Activated CD4-positive, CD25-positive, alpha-beta regulatory T cell treated with anti-CD3 and anti-CD28 coated beads, Interleukin-2, amount 50 U/mL, for 24 hours (primary cell): ENCODE measurements around the gene XRCC4.
A peak's percentile ranks its signal among the peaks of the same experiment; 100 is the strongest.
"Not testable (repeated sequence)": the region's sequence is repeated elsewhere in the genome, so short reads cannot be mapped to it uniquely, and the experiment has no call there.

Experiments
- ATAC-seq, 2 donors: fragments of 150-1000 bp; cut with Tn5 transposase; one replicate each; pipeline ENCODE4 v1.10.0; 2021; ENCODE audit warnings: mild to moderate bottlenecking in 1 of 2, moderate library complexity in 1 of 2

XRCC4 gene

DNA sequence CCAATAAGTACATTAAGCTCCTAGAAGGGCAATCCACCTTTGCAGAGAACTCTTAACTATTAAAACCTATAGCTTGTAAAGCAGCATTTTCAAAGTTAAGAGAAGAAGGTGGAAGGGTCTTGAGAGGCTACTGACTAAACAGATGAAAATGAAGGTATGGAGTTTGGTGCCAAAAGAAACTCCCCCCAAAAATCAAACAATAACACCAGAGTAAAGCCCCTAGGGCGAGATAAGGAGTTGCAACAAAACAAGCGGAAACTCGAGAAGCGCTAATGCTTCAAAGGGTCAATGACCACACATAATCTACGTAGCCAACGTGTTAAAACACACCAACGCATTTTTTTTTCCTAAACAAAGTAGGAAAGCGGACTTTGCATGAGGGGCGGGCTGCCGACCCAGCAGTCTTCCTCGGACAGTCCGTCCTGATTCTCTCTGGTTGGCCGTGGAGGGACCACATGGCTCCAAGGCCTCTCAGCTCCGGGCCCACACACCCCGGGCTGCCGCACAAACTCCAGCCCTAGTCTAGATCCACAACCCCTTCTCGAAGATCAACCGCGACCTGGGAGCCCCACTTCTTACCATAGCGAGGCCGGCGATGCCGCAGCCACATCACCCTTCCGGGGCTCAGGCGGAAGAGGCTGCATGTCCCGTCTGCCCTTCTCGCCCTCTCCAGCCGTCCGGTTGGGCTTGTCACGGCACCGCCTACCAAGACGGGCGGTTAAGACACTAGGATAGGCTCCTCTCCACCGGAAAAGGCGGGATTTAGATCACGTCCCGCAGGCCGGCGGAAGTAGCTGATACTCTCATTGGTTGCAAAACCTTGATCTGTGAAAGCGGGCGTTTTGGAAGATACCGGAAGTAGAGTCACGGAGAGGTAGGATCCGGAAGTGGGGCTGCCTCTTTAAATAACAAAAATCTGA is at the start of gene XRCC4, which contains the start of gene TMEM167A:
XRCC4 (plus strand) TSS at position 806 of the 920 bp plus-strand sequence. CDS start 27,373 bp downstream, outside the sequence.
TMEM167A (minus strand) TSS at position 653 of the 920 bp plus-strand sequence; CDS start at position 582, 71 bp downstream.
- peak; percentile 99 to 100 for ATAC-seq

DNA sequence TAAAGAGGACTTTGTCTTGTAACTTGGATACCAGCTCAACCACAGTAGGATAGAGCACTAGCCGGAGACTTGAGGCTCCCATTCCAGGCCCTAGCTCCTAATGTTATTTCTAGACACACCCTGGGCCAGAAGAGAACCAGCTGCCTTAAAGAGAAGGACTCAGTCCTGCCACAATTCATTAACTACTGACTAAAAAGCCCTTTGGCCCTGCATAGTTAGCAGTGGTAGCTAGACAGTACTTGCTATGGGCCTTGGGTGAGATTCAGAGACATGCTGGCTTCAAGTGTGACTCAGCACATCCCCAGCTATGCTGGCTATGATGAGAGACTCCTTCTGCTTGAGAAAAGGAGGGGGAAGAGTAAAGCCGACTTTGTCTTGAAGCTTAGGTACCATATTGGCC is 47.4 kb upstream of the XRCC4 start:
- no peak for ATAC-seq

DNA sequence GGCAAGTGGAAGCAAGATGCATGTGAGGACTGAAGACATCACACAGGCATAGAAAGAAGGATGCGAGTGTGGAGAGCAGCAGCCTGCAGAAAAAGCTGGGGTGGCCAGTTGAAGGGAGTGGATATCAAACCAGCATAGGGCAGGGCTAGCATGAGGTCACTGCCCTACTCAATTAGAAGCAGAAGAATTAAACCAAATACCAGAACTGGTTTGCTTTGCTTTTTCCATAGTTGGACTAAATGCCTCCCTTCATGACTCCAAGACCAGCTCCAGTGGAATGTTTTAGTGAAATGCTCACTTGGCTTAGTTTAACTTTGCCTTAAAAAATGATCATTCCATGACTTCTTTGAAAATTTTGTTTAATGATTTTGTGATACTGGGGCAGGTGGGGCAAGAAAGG is 46.0 kb upstream of the XRCC4 start:
- no peak for ATAC-seq

DNA sequence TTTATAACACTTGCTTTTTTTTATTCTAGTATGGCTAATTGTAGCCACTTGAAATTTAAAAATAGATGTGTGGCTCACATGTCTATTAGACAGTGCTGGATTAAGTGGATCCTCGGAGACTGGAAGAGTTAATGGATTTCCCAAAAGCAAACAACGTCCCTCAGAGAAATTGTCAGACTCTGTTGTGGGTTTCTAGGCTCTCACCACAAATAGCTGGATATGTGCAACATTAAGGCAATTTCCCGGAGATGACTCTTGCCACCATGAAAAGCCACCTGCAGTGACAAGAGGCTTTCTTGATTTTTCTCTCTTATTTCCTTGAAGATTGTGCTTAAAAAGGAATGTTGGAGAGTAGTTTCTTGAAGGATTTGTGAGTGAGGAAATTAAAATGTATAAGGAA is 43.3 kb upstream of the XRCC4 start:
- ATAC-seq: no peak

DNA sequence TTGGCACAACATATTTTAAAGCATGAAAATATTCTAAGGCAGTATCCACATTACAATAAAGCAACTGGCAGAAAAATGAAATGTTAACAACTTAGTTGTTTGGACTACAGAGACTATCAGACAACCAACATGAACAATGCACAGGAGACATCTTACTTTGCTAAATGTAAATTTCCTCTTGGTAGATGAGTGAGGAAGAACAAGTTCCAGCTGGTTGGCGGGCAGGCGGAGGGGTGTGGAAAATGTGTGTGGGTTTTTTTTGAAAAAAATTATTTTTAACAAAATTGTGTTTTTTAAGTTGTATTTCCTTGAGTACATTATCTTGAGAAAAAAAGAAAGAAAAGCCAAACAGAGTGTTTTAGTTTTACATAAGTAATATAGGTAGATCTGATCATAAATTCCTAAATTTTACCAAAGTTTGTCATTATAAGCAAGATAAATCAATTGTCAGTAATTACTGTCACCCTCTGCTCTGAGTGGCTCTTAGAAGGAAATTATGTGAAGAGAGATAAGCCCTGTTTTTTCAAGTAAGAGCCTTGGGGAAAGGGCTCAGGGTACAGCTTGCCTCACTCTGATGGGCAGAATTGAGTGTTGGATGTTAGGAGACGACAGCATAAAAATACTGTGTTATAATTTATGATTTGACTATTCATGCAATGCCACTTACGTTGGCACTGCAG is 42.7 kb upstream of the XRCC4 start:
- no peak for ATAC-seq

DNA sequence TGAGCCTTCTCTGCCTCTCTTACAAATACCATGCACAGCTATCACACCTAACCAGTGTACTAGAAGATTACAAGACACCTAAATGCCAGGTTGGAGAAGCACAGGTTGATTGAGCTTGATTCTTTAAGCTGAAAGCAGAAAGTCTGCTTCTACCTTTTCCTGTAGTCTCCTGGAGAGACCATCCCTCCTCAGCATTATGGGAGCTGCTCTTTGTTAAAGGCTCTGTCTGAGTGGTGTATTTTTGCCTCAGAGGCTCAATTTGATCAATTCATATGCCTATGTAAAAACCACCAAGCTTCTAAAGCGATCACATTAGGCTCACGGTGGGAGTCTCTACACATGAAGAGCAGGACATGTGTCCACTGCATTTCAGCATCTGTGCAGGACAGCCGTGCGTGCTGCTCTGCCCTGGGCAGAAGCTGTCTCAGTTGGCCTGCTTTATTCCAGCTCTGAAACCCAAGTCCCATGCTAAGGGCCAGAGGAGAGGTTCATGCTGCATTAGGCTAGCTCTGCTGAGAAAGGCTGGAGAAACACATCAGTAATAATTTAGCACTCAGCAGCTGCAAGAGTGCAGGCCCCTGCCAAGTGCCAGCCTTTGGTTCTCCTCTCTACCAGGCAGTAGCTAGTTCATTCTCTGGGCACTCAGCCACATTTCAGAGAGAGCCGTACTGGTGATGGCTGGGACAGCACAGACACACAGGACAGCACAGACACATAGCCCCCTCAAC is 41.8 kb upstream of the XRCC4 start:
- ATAC-seq: no peak

DNA sequence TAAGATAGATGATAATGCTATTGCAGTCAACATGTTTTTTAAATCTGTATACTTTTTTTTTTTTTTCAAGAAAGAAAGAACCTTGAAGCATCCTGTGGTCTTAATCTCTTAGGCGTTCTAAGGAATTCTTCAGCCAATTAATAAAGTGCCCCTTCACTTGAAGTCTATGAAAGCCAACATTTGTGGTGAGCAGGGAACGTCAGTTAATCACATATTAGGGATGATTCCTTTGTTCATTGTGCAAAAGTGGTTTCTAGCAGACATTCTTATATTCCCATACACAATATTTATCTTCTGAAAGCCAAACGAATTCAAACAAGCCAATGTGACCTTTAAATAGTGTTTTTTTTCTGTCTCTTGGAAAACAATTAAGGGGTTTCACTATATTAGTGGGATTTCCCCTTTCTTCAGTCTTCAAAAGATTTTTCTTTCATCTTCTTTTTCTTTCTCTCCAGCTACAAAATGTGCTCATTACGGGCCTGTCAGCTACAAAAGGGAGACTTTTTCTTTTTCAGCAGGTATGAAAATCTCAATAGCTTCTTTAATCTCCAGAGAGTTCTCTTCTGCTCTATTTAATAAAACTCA is 40.3 kb upstream of the XRCC4 start:
- ATAC-seq: no peak

DNA sequence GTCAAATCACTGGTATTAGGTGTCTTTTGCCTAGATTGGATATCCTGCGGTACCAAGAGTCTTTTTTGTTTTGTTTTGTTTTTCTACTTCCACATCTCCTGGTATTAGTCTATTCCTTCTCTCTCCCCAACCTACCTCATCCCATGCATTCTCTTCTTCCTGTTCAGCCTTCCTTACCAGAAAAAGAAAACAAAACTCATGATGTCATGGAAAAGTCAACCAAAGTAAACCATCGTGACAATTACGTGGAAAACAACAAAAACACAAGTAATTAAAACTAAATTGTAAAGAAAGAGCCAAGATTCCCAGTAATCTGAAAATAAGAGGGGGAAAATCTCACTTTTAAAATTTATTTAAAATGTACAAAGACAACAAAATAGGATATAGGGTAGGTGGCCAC is 38.4 kb upstream of the XRCC4 start:
- no peak for ATAC-seq

DNA sequence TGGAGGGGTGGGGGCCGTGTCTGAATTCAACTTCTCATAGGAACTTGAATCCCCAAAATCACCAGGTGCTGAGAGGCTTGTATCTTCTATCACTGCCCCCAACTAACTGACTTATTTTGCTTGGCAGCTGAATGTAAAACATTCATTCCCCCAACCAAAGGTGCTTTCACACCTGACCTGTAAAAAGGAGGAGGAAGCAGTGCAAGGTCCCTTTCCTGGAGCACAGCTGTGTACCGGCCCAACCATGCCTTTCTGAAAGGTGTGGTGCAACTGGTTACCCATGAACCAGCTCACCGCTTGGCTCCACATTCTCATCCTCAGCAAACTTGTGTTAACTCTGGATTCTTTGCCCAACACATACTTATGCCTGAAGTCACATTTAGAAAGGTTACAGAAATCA is 34.8 kb upstream of the XRCC4 start:
- ATAC-seq: no peak

DNA sequence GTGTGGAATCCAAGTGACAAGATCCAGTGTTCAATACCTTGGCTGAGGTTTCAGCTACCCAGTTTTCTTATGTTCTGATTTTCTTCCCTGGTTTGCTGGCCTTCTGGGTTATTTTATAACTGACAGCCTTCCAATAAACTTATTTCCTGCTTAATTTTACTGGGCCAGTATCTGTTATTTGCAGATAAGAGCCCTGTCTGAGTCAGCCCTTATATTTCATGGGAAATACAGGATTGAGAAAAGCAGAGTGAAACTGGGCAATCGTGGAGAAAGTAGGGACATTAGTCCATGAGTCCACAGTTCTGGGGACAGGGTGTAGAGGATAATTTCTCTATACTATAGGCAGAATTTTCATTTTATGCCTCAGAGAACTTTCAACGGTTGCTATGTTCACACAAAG is 32.4 kb upstream of the XRCC4 start:
- no peak for ATAC-seq

DNA sequence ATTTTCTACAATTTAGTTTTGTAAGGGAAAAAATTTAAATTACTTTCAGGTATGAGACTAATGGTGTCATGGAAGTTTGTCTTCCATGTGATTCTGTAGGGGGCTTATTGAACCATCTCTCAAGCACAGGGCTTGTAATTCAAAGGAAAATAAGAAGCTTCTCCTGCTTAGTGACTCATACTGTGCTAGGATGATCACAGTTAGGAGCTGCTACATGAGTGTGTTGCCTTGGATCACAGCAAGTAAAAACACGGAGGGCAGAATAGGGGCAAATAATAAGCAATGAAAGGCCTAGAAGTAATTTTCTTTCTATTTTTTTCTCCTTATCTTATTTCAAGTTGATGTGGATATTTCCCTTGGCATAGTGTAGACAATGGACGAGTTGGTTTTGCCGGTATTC is 29.1 kb upstream of the XRCC4 start:
- ATAC-seq: no peak

DNA sequence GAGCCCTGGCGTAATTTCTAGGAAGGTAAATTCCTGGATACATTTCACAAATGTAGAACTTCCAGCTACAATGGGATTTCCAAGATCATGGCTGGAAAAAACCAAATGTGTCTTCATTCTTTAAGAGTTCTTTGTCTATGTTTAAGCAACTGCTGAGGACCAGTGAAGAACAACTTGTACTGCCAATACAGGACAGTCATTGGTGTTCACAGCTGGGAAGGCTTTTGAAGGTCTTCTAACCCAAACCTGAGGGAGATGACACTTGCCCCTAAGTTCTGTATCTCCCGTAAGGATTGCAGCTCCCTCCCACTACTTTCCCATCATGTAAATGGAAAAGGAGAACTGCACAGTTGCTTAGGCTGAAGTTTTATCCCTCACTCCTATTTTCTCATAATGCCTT is 28.5 kb upstream of the XRCC4 start:
- ATAC-seq: no peak

DNA sequence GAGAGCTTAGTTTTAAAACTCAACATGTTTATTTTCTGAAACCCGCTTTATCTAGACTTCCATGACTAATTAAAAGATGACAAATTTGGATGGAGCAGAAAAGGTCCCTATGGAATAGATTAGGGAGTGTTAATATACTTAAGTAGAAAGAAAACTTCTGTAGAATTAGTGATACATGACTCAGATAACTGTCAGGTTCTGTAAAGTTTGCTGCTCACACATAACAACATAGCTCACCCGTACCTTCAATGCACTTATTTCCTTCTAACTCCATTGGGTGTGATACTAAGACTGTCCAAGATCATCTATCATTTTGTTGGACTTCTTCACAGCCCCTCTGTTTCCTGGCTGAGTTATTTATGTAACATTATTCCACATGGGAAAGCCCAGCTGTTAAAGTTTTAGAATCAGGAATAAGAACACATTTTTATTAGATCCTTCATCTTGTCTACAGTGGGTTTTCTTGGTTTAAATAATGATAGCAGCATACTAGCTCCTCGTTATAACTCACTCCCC is 27.9 kb upstream of the XRCC4 start:
- no peak for ATAC-seq

DNA sequence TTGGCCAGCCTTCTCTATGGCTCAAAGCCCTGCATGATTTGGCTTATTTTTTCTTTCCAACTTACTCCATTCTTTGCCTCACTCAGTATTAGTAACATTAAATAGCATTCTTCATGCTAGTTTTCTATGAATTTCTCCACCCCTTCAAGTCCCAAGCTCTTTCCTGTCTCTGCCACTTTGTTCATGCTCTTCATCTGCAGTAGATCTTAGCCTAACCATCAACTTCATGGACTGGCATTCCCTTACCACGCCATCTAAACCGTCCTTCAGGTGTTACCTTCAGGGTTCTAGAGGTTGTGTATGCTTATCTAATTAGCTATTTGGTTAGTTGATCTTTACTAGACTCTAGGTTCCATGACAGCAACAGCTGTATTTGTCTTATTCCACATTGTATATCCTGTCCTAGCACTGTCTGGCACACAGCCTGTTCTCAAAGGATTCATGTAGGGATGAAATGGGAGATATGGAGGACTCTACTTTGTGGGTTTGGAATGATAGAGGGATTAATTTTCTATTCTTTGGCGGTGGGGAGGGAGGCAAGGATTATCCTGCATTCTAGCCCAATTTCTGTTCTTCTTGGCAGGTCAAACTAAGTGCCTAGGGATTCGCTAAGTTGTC is 26.5 kb upstream of the XRCC4 start:
- ATAC-seq: no peak

DNA sequence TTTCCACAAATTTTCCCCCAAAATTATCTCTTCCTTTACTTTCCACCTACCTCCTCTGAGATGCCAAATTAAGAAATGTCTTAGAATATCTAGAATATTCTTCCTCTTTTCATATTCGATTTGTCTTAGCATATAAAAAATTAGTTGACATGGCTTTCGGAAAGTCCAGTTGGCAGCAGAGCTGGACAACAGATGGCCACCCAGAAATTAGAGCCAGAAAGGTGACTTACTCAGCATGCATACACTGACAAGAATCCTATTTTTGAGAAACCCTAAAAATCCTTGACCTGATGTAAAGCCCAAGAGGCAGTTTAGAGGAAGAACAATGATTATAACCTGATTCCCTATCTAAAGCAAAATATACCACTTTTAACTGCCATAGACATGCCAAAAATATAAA is 22.2 kb upstream of the XRCC4 start:
- ATAC-seq: no peak

DNA sequence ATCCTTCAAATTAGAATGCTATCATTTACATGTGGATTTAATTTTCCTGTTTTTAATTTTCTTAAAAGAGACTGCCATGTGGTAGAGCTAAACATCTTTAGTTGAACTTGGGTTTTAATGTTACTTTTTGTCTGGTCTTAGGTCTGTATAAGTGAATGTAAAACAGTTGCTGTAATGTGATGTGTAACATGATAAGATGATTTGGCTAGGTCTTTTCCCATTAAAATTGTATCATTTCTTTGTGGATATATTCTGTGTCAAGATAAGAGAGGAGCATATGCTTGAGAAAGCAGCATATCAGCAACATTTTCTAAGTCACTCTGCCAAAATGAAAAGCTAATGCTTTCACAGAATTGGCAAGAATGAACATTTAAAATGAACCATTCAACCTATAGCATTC is 18.6 kb upstream of the XRCC4 start:
- no peak for ATAC-seq

DNA sequence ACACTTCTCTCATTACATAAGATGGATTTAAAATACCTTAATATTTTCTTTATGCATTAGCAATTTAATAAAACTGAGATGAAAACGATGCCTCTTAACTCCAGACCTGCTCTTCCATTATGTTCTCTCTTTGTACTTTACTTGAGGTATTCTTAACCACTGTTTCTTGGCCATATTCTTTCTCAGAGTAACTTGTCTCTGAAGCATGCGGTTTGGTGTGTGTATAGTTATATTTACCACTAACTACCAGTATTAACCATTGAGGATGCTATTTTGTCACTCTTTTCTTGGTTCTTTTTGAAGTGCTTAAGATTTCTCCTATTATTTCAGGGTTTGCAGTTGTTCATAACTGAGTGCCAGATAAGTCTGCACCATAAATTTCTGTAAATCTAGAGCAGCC is 18.0 kb upstream of the XRCC4 start:
- no peak for ATAC-seq

DNA sequence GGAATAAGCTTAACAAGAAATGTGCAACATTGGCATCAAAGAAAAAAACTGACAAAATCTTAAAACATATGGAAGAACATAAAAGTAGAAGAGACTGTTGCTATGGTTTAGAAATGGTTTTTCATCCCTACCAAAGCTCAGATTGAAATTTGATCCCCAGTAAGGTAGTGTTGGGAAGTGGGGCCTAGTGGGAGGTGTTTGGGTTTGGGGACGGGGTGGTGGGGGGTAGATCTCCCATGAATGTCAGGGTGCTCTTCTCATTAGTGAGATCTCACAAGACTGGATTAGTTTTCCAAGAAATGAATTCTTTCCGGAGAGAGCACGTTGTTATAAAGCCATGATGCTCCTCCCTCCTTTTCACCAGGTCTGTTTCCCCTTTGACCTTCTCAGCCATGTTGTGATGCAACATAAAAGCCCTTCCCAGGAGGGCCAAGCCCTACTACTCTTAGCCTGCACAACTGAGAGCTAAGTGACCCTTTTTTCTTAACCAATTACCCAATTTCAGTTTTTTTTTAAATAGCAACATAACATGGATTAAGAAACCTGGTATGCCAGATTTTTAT is 10.7 kb upstream of the XRCC4 start:
- no peak for ATAC-seq

DNA sequence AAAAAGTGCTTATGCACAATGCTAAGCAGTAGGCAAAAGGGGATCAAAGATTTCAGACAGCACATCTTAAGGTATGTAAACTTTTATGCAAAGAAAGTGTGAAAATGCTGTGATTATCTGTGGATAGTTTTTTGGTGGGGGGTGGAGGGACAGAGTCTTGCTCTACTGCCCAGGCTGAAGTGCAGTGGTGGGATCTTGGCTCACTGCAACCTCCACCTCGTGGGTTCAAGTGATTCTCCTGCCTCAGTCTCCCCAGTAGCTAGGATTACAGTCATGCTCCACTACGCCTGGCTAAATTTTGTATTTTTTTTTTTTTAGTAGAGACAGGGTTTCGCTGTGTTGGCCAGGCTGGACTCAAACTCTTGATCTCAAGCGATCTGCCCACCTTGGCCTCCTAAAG is 10.0 kb upstream of the XRCC4 start:
- not testable (repeated sequence) for ATAC-seq

DNA sequence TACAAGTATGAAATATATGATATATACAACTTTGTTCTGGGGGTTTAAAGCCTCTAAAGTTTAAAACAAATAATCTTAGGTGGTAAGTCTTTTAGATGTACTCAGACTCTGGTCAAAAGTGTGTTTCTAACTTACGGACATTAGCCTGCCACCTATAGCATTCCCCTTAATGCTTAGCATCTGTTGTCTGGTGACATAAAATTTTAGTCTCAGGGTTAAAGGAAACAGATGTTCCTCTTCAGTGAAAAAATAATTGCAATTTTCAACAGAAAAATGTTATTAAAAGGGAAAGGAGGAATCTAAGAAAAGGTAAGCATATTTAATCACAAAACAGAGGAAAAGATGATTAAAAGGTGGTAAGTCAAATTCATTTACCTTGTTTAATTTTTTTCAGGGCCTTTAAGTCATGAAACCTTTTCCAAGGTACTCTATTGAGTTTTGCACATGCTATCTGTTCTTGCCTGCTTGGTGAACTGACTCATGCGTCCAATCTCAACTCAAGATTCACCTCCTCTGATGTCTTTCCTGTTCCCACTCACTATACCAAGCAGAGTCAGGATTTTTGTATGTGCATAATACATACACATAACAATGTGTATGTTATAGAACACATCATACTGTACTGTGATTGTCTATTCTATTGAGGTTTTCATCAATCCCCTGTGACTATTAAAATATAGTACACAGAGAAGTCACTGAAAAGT is 8.1 kb upstream of the XRCC4 start:
- ATAC-seq: no peak
